GM18507 (cell line): Measurements from ENCODE around the gene RUNX2.

Experiments used
- DNase-seq: peaks from one replicate; pipeline ENCODE4 v3.0.0; 2011; ENCODE audit warnings: low read depth; ENCODE audit not compliant: insufficient read length; ENCODE audit errors: extremely low spot score
- FAIRE-seq: peaks from 2 replicates; lab custom pipeline; 2011; peaks lifted over from hg19 to GRCh38; lab: Jason Lieb, UNC

The RUNX2 gene

DNA sequence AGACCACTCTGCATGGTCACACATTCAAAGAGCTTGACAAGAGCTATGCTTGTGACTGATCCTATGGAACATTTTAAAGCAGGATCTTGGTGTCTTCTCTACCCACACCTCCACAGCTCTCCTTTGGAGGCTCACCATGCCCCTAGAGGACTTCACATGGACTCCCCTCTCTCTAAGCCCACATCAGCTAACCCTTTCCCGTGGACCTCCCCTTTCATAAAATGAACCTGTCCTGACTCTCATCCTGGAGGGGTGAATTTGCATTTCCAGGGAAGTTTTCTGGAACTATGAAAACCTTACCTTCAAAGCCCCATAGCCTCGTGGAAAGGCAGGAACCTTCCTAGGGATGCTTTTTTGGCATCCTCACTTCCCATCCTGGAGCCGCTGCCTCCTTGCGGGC is 234.0 kb downstream of the RUNX2 start:
- FAIRE-seq (no peak), DNase-seq (no peak)

DNA sequence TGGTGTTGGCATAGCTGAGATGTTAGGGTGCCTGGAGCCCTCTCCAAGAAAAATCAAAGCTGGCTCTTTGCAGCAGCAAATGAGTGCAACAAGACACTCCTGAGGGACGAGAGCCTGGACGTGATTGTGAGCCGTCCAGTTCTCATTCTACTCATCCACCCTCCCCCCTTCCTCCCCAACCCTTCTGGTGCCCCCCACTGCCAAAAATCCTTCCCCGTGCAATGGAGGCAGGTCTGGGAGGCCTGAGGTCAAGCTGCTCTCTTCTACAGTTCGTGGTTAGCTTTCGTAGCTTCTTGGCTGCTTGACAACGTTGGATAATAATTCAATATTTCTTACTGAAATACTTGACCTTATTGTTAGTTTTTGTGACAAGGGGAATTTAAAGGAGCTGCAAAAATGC is 234.9 kb downstream of the RUNX2 start:
- DNase-seq, result no peak
- FAIRE-seq, result no peak

DNA sequence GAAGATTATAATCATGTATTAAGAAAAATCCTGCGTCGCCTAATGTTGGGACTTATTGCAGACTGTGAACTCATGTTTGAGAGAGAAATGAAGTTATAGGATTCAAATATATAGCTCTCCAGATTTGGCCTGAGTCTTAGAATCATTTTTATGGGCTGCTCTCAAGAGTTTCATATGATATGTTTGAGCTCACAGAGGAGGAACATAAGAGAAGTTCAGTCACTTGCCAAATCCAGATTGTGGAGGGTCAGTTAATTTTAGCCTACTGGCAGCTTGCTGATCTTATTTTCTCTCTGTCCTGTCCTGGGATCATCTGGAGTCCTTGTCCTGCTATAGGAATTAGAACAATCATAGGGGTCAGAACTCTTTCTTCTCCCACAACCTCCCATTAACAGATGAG is 235.7 kb downstream of the RUNX2 start:
- DNase-seq, result no peak
- FAIRE-seq, result no peak

DNA sequence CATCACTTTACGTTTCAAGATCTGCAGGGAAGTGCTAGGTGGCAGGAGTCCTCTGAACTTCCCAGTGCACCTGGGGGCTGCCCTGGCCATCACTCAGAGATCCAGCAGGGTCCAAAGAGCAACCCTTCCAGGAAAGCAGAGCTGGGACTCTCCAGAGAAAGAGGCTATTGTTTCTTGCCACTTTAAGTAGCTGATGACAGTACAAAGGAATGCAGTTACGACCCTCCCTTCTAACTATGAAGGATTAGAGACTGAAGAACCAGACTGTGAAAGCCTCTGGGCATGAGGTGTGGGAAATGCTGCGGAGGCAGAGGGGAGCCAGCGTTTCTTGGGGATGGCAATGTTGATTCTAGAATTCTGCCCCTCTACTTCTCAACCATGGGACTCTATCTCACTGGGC is 238.8 kb downstream of the RUNX2 start:
- FAIRE-seq, result no peak
- no peak for DNase-seq

DNA sequence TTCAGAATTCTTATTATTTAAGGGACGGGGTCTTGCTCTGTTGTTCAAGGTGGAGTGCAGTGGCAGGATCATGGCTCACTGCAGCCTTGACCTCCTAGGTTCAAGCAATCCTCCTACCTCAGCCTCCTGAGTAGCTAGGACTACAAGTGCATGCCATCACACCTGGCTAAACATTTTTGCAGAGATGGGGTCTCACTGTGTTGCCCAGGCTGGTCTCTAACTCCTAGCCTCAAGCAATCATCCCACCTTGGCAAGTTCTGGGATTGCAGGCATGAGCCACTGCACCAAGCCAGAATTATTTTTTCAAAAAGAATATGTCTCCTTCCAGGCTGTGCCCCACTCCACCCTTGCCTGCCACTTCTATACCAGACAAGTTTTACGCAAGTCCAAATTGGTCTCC is 239.7 kb downstream of the RUNX2 start:
- no peak for FAIRE-seq
- DNase-seq, result no peak

DNA sequence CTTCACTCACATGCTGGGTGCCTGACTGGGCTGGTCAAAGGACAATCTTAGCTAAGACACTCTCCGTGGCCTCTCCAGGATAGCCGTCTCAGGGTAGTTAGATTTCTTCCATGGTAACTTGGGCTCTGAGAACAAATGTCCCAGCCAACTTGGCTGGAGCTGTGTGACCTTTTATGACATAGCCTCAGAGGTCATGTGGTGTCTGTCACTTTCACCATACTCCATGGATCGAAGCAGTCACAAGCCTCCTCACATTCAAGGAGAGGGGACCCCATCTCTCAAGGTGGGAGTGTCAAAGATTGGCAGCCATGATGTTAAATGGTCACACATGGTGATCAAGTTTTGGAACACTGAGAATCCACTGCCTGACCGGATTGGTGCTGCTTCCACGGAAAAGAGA is 240.5 kb downstream of the RUNX2 start:
- FAIRE-seq (no peak), DNase-seq (no peak)

DNA sequence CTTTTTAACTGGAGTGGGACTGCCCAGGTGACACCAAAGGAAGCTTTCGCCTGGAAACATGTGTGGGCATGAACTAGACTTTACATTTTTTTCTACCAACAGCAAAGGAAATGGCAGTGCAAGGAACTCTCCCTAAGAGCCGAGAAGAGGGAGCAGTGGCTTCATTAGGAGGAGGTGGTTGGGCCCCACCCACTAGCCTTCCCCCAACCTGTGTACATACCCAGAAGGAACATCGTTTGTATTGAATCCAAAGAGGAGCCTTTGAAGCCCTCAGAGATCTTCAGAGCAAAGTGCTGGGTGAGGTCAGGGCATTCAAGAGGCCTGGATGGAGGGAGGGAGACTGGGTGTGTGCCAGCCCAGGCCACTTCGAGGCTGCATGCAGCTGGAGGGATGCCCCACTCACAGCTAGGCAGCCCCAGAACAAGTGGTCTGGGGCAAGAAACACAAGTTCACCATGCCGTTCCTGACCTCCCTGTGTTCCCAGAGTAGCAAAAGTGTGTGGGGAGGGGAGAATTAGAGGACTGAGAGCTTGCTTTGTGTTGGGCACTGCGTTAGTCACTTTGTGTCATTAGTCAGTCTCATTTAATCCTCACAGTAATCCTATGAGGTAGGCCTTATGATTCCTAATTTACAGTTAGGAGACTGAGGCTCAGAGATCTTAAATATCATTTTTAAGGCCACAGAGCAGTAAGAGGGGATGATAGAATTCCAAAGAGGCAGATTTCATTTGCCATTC is 241.2 kb downstream of the RUNX2 start:
- FAIRE-seq (no peak), DNase-seq (no peak)

DNA sequence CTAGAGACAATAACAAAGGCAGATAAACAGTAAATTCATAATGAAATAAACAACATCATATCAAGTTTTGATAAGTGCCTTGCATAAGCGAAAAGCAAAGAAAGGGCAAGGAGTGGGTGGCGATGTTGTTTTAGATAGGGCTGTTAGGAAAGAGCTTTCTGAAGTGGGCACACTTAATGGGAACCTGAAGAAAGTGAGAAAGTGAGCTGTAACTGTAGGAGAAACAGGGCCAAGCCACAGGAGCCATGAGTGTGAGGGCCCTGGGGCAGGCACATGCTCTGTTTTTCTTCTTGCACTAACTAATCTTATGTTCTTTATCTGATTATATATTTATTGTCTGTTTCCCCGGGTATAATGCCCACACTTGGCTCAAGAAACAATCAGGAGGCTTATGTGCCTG is 243.0 kb downstream of the RUNX2 start:
- FAIRE-seq (no peak), DNase-seq (no peak)

DNA sequence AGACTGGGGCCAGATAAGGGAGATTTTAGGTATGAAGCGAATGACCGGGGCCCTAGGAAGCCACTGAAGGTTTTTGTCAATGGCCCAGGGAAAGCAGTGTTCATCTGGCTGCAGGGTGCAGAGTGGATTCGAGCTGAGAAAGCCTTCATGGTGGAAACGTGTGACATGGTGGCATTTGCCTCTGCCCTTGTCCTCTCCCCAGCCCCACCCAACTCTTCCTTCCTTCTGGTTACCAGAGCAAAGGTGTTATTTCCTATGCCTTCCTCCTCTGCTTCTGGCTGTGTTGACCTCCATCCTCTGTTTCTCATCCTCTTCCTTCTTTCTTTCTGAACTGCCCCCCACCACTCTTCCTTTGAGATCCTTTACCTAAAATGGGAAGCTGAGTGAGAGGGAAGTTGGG is 244.7 kb downstream of the RUNX2 start:
- DNase-seq, result no peak
- no peak for FAIRE-seq

DNA sequence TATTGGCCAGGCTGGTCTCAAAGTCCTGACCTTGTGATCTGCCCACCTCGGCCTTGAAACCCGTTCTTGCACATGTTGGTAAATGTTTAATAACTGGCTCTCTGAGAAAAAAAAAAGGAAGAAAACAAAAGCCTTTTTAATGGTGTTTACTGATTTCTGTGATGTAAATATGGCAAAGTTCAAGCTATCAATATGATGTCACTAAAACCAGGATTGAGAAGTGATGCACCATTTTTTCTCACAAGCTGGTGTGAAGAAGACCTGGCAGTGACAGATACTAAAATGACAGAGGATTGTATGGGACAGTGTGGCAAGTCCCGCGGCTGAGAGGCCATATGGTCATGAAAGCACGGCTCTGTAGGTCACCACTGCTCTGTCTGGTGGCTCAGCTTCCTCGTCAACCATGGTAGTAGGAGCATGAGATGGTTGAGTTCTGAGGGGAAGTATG is 245.9 kb downstream of the RUNX2 start:
- no peak for FAIRE-seq
- DNase-seq, result no peak

DNA sequence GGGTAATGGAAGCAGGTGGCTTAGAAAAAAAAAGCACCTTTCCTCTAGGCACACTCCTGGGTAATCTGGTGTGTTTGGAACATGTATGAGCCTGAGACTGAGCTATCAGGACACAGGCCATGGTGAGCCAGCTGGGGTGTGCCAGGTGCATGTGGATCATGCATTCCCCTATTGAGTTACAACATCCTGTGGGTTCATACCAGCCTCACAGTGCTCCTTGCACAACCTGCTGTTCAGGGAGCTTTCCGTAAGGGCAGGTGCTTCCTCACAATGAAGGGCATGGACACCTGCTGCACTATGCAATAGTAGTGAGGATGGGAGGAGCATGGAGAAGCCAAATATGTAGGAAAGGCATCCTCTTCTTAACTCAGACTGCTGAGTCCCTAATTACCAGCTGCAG is 246.8 kb downstream of the RUNX2 start:
- DNase-seq (no peak), FAIRE-seq (no peak)

DNA sequence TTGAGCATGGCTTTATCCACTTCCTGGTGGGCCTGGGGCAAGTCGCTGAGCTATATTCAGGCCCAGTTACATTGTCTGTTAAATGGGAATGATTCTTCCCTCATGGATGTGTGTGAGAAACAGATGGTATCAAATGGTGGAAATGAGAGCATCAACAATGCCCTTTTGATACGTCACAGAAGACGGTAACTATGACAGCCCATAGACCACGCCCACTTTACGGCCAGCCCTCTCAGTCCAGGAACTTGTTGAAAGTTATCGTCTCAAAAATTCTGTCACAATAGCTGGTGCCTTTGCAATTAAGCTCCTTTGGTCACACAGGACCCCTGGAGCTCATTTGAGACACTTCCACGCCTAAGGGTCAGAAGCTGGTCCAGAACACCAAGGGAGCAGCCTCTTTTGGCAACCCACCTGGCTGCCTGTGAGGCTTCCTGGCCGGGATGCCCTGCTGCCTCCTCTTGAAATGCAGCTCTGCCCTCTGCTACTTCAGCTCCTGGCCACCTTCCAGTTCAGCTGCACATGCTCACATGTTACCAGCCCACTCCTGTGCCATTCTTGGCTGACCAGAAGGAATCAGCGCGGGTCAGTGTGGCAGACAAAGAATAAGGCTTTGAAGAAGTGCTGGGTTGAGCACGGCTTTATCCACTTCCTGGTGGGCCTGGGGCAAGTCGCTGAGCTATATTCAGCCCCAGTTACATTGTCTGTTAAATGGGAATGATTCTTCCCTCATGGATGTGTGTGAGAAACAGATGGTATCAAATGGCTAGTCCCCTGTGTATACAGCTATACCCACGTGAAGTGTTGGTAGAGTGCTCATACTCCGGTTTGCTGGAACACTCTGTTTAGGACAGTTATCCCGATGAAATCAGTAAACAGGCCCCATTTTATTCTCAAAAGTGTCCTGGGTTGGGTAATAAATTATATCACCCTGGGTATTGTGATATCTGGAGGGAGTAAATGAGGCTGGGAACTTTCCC is 248.8 kb downstream of the RUNX2 start:
- DNase-seq, result no peak
- FAIRE-seq, result no peak

DNA sequence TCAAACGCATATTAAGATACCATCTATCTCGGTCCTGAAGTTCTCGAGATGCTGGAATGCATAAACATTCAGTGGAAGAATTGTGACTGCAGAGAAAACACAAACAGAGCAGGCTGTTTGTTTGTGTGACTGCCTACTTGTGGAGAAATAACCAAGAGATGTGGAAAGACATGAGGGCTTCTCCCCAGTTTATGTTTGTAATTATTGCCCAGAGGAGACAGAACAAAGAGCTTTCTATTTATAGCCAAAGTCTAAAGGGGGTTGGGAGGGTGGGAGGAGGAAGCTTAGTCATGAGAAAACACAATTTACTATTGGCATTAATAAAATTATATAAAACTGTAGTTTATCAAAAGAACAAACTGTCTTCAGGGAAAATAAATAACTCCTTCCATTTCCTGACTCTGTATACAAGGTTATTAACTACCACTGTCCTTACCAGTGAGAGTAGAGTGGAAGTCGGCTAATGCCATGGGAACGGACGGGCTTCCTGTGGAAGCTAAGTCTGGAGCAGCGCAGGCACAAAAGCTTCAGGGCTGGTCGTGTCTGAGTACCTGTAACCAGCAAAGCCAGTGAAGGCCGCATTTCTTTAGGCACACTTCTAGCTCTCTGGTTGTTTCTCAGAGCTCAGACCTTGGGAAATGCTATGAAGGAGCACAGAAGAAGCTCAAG is 249.8 kb downstream of the RUNX2 start:
- FAIRE-seq (no peak), DNase-seq (no peak)

DNA sequence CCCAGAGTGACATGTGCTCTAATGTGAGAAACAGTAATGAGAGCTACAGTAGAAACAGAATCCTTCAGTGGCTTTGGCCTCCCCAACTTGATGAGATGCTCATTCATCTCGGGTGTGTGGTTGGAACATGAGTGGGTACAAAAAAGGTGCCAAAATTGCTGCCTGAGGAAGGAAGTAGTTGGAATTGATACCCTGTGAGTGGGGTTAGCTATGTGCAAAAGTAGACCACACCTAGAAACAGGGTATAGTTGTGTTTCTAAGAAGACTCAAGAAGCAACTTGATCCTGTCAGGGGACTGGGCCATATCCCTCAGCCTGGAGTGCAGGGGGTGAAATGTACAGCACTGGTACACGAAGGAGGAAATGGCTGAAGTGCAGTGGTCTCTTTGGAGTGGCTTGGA is 256.0 kb downstream of the RUNX2 start:
- FAIRE-seq, result no peak

DNA sequence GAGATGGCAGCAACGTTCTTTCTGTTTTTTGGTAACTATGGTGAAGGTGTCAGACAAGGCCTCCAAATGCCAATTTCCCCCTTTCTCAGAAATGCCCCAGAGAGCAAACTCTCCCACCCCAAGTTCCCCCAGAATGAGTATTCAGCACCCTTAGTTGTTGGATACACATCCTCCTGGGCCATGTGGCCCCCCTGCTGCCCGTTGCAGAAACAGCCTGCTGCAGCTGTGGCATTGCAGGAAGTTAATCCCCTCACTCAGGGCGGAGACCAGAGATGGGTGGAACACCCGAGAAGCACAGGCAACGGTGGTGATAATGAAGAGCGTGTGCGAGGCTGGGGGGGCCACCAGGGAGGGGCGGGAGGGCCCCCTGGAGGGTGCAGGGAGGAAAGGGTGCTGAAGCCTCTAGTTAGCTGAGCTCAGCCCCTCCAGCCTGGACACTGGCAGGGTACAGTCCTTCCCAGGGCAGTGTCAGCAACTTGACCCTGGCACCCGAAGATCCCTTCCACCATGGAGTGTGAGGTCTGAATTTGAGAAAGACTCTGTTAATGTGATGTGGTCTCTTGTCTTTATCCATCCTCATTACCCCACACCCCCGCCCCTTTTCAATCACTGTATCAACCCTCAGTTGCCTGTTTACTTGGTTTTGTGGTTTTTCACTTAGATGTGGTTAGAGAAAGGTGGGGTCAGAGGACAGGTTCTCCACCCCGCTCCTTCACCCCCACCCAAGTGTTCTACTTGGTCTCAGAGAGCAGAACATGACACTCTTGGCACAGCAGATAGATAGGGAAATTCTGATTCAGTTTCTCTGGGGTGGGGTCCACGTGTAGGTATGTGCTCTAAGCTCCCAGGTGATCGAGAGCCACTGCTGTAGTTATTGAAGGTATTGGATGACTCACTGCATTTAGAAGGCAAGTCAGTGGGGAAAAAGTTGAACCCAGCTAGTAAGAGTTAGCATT is 258.4 kb downstream of the RUNX2 start:
- DNase-seq, result no peak
- no peak for FAIRE-seq

More for the DNA sequence above, 256.0 kb downstream of the RUNX2 start:
- DNase-seq, result no peak

DNA sequence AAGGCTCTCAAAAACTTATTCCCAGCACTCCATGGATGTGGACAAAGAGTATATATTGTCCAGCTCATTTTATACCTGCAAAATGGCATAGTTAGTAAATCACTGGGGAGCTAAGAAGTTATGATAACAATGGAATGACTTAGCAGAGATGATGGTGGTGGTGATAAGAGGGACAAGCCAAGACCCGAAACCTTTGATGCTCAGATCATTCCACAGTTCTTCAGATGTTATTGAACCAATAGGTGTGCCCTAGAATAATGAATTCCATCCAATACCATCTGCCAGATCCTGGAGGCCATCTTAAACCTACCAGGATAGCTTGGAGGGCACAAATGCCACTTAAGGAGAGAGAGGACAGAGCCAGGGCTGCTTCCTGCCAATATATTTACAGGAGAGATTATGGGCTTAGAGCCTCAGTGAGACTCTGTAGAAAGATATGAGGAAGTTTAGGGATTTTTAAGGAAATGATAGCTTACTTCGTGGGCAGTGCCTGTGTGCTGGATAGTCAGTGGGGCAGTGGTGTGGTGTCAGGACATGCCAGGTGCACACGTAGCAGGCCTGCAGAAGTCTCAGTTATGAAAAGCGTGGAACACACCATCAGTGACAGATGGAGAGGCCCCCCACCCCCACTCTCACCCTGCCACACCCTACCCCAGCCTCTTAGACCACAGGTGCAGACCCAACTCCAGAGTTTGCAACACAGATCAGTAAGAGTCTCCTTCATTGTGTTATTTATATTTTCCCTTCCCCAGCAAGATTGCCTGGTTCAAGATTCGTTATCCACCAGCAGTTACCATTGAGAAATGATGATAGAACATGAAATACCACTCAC is 259.3 kb downstream of the RUNX2 start:
- FAIRE-seq (no peak), DNase-seq (no peak)

DNA sequence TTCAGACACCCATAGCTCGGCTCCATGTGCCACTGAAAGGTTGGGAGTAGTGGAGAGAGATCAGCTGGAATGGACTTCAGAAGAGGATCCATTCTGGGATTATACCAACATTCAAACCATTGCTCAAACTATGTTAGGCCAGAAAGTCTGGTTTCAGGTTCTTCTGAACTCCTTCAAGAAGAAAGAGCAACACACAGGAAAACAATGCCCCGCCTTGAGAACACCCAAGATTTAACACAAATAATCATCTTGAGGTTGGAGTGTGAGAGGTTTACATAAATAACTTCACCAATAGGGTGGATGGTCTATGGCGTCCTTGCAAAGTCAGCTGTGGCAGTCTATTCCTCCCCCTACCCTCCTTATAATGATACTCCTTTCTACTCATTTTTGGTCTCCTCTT is 261.2 kb downstream of the RUNX2 start:
- no peak for DNase-seq
- FAIRE-seq, result no peak

DNA sequence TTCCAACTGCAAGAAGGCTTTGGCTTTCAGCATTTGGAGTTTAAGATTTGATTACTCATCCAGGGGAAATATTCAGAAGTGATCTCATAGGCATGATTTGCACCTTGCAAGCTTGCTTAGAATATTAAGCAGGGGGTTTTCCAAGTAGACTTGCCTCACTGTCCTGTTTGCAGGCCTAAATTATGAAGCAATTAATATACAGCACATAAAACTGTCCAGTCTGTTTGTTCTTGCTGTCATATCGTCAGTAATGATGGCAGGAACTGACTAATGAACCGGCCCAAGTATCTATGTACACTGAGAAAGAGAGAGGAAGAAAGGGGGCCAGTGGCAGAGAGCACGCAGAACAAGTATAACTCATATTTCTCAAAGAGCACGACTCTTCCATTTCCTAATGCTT is 262.1 kb downstream of the RUNX2 start:
- DNase-seq (no peak), FAIRE-seq (no peak)
